HG03108 (cell line): Measurements from ENCODE around the gene EXOC4.

ENCODE experiments used
- ATAC-seq: cut with Tn5 transposase; IDR thresholded peaks from one replicate; pipeline ENCODE4 v1.9.1; 2021; ENCODE audit warnings: moderate library complexity; ENCODE audit not compliant: unreplicated experiment

Gene EXOC4

GRCh38 chr7:133693281-133693680, 440.4 kb downstream of the EXOC4 start:
- ATAC-seq = no peak

- ATAC-seq = no peak
Measured at GRCh38 chr7:133696056-133696455, 443.2 kb downstream of the EXOC4 start.

GRCh38 chr7:133697585-133697984, 444.7 kb downstream of the EXOC4 start:
- ATAC-seq = no peak

GRCh38 chr7:133698127-133698526, 445.2 kb downstream of the EXOC4 start:
- no peak for ATAC-seq

GRCh38 chr7:133699386-133699785, 446.5 kb downstream of the EXOC4 start:
- no peak for ATAC-seq

- no peak for ATAC-seq
Measured at GRCh38 chr7:133702078-133702477, 449.2 kb downstream of the EXOC4 start.

GRCh38 chr7:133702960-133703359, 450.1 kb downstream of the EXOC4 start:
- ATAC-seq = no peak

GRCh38 chr7:133703547-133703946, 450.7 kb downstream of the EXOC4 start:
- ATAC-seq = no peak

- no peak for ATAC-seq
Measured at GRCh38 chr7:133704453-133704852, 451.6 kb downstream of the EXOC4 start.

- no peak for ATAC-seq
Measured at GRCh38 chr7:133705596-133705995, 452.7 kb downstream of the EXOC4 start.

- ATAC-seq = no peak
Measured at GRCh38 chr7:133706016-133706415, 453.1 kb downstream of the EXOC4 start.

- ATAC-seq = no peak
Measured at GRCh38 chr7:133709036-133709880, 456.4 kb downstream of the EXOC4 start.

GRCh38 chr7:133712544-133712943, 459.7 kb downstream of the EXOC4 start:
- ATAC-seq = no peak

- no peak for ATAC-seq
Measured at GRCh38 chr7:133714654-133715053, 461.8 kb downstream of the EXOC4 start.

- no peak for ATAC-seq
Measured at GRCh38 chr7:133718131-133718530, 465.3 kb downstream of the EXOC4 start.

- ATAC-seq = no peak
Measured at GRCh38 chr7:133723044-133723443, 470.2 kb downstream of the EXOC4 start.

GRCh38 chr7:133724148-133724547, 471.3 kb downstream of the EXOC4 start:
- no peak for ATAC-seq

- no peak for ATAC-seq
Measured at GRCh38 chr7:133724694-133725093, 471.8 kb downstream of the EXOC4 start.

- no peak for ATAC-seq
Measured at GRCh38 chr7:133727476-133728214, 474.8 kb downstream of the EXOC4 start.

- no peak for ATAC-seq
Measured at GRCh38 chr7:133730360-133730759, 477.5 kb downstream of the EXOC4 start.

- ATAC-seq = no peak
Measured at GRCh38 chr7:133733401-133733800, 480.5 kb downstream of the EXOC4 start.

GRCh38 chr7:133735222-133735621, 482.3 kb downstream of the EXOC4 start:
- ATAC-seq = no peak
